PC-3 (cell line): Measurements from ENCODE around the gene BCAS1. TPM values are rescaled to one million over a fixed set of nuclear protein-coding genes. Genes with fewer than 3 reads are reported as not detected.

ENCODE experiments used
- ATAC-seq: fragments of 200-7000 bp; cut with Tn5 transposase; 2 replicates; pipeline ENCODE4 v1.9.1; 2020; ENCODE audit warnings: mild to moderate bottlenecking, moderate library complexity
- BruUV-seq: library from RNA; stranded (reverse); fragments of 400-500 nt; replicated peaks from 2 replicates; lab custom pipeline; 2021; lab: Mats Ljungman, UMichigan
- CTCF ChIA-PET: fragments of 300-600 bp; sonication (Branson Sonifier 250); formaldehyde crosslinking; loops from one replicate; lab custom pipeline; 2022; ENCODE audit warnings: antibody characterized with exemption; lab: Charles Lee
- POLR2A ChIA-PET: fragments of 300-600 bp; sonication (Branson Sonifier 250); formaldehyde crosslinking; loops from one replicate; lab custom pipeline; 2022; ENCODE audit warnings: antibody characterized with exemption; ENCODE audit not compliant: unreplicated experiment; lab: Charles Lee
- DNase-seq: peaks from one replicate; pipeline ENCODE4 v3.0.0-alpha.2; 2015
- H2AFZ ChIP-seq: fragments of 300-600 bp; sonication (generic); 2 replicates; pipeline ENCODE4 v1.6.0; 2016; ENCODE audit warnings: antibody characterized with exemption, low read length
- H3F3A ChIP-seq: fragments of 300-600 bp; sonication (generic); one replicate; pipeline ENCODE4 v1.6.0; 2017; ENCODE audit warnings: antibody characterized with exemption, low read length, control low read depth, mild to moderate bottlenecking; ENCODE audit not compliant: unreplicated experiment
- H3K27ac ChIP-seq: fragments of 300-600 bp; sonication (generic); 2 replicates; pipeline ENCODE4 v1.5.1; 2016; ENCODE audit warnings: mild to moderate bottlenecking, low read length
- H3K27me3 ChIP-seq: fragments of 300-600 bp; sonication (generic); 2 replicates; pipeline ENCODE4 v1.6.1; 2016; ENCODE audit warnings: low read length, mixed read lengths
- H3K36me3 ChIP-seq: fragments of 300-600 bp; sonication (generic); 2 replicates; pipeline ENCODE4 v1.6.1; 2016; ENCODE audit warnings: low read depth, mixed run types, low read length, mixed read lengths
- H3K4me1 ChIP-seq: fragments of 300-600 bp; sonication (generic); 2 replicates; pipeline ENCODE4 v1.5.1; 2016; ENCODE audit warnings: low read length; ENCODE audit not compliant: insufficient read depth
- H3K4me2 ChIP-seq: fragments of 300-600 bp; sonication (generic); 2 replicates; pipeline ENCODE4 v1.6.0; 2016; ENCODE audit warnings: low read length
- H3K4me3 ChIP-seq: fragments of 300-600 bp; sonication (generic); 2 replicates; pipeline ENCODE4 v1.5.1; 2016; ENCODE audit warnings: mild to moderate bottlenecking, low read length, mixed read lengths
- H3K79me2 ChIP-seq: fragments of 300-600 bp; sonication (generic); 2 replicates; pipeline ENCODE4 v1.6.1; 2017; ENCODE audit warnings: low read length, mixed read lengths
- H3K9ac ChIP-seq: fragments of 300-600 bp; sonication (generic); 2 replicates; pipeline ENCODE4 v1.6.0; 2016; ENCODE audit warnings: mild to moderate bottlenecking, low read length
- H3K9me2 ChIP-seq: fragments of 300-600 bp; sonication (generic); replicated peaks from 2 replicates; pipeline ENCODE4 v1.6.1; 2016; ENCODE audit warnings: mixed run types, low read length, mixed read lengths
- H3K9me3 ChIP-seq: fragments of 300-600 bp; sonication (generic); 2 replicates; pipeline ENCODE4 v1.6.1; 2016; ENCODE audit warnings: low read length, mixed read lengths
- H4K20me1 ChIP-seq: fragments of 300-600 bp; sonication (generic); 2 replicates; pipeline ENCODE4 v1.6.1; 2016; ENCODE audit warnings: low read length, mixed read lengths
- EZH2 ChIP-seq: fragments of 300-600 bp; sonication (generic); IDR thresholded peaks from one replicate; pipeline ENCODE4 v1.6.1; 2017; ENCODE audit warnings: antibody characterized with exemption, mild to moderate bottlenecking, low read length; ENCODE audit not compliant: unreplicated experiment
- EZH2phosphoT487 ChIP-seq: fragments of 300-600 bp; sonication (generic); IDR thresholded peaks from 2 replicates; pipeline ENCODE4 v1.6.1; 2018; ENCODE audit warnings: mild to moderate bottlenecking, antibody characterized with exemption, low read length, borderline replicate concordance
- intact Hi-C: fragments of 100-400 bp; cut with micrococcal nuclease; formaldehyde crosslinking; loops from 2 replicates; pipeline ENCODE4 v1.9.0; 2023
- total RNA-seq: library from RNA; depleted of rRNA; stranded (reverse); fragments of >200 nt; gene quantifications from 2 replicates; pipeline ENCODE4 v1.2.3, GENCODE V29; 2014
- TF ChIP-seq, protein P1 (sequence below): fragments of 300-600 bp; sonication (generic); conservative IDR thresholded peaks from 2 replicates; pipeline ENCODE4 v1.5.1; 2017; ENCODE audit warnings: antibody characterized with exemption, low read depth, mild to moderate bottlenecking, low read length

The BCAS1 gene
- total RNA-seq, 1 experiment from 2014 or later = 0.18 TPM

DNA sequence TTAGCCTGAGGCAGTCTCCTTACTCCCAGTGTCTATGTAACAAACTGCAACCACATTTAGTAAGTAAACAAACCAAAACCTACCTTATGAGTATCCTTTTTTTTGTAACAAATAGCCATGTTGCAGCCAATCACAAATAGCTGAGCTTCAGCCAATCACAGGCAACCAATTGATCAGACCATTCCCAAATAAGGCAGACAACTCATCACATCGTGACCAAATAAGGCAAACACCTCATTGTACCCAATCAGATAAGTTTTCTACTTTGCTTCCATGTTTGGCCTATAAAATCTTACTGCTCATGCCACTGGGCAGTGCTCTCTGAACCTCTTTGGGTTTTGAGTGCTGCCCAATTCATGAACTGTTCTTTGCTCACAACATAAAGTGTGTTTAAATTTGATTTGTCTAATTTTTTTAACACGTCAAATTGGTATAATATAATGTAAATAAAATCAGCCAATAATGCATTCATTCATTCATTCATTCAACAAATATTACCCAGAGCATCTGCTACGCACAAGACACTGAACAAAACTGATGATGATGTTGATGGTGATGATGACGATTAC is 117.8 kb downstream of the BCAS1 start:
- Histone ChIP-seq H2AFZ (no peak overlapping the region), H3K4me1 (peaks cover 18% of the 10 kb centered on the region), H3K36me3 (no peaks in the 10 kb centered on the region), H4K20me1 (no peaks in the 10 kb centered on the region), H3K9me2 (no peaks in the 10 kb centered on the region), H3K9ac (no peak overlapping the region), H3K9me3 (peaks cover 6% of the 10 kb centered on the region; the same call in 1 of the 2 replicates), H3K79me2 (no peaks in the 10 kb centered on the region), H3K27me3 (no peaks in the 10 kb centered on the region), H3K4me2 (no peak overlapping the region), H3K4me3 (no peak overlapping the region), H3F3A (no peaks in the 10 kb centered on the region), H3K27ac (no peak overlapping the region)
- ChIA-PET POLR2A (no interaction called here), CTCF (no interaction called here)
- TF ChIP-seq EZH2phosphoT487 = no peak
- TF ChIP-seq EZH2 = no peak
- TF ChIP-seq, protein P1, sequence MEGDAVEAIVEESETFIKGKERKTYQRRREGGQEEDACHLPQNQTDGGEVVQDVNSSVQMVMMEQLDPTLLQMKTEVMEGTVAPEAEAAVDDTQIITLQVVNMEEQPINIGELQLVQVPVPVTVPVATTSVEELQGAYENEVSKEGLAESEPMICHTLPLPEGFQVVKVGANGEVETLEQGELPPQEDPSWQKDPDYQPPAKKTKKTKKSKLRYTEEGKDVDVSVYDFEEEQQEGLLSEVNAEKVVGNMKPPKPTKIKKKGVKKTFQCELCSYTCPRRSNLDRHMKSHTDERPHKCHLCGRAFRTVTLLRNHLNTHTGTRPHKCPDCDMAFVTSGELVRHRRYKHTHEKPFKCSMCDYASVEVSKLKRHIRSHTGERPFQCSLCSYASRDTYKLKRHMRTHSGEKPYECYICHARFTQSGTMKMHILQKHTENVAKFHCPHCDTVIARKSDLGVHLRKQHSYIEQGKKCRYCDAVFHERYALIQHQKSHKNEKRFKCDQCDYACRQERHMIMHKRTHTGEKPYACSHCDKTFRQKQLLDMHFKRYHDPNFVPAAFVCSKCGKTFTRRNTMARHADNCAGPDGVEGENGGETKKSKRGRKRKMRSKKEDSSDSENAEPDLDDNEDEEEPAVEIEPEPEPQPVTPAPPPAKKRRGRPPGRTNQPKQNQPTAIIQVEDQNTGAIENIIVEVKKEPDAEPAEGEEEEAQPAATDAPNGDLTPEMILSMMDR = no peak
- ATAC-seq (no peak), DNase-seq (peak; percentile 34)
- intact Hi-C loops = no loop called here
- no TSS peak for BruUV-seq

DNA sequence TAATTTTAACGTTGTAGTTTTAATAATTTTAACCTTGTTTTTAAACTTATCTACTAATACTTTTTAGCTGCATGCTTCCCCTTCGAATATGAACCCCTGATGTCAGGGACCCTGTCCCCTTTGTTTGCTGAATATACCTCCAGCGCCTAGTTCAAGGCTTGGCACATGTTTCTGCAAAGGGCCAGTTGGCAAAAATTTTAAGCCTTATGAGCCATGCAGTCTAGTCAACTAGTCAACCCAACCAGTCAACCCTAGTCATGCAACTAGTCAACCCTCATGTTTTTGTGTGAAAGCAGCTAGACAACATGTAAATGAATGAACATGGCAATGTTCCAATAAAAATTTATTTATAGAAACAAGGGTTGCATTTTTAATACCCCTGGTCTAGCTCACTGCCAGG is 119.8 kb downstream of the BCAS1 start:
- POLR2A ChIA-PET = no interaction called here
- intact Hi-C loops = no loop called here
- Histone ChIP-seq H3K4me2 (no peak overlapping the region), H4K20me1 (no peaks in the 10 kb centered on the region), H3F3A (no peaks in the 10 kb centered on the region), H3K9me3 (peaks cover 6% of the 10 kb centered on the region; the same call in 1 of the 2 replicates), H3K9me2 (no peaks in the 10 kb centered on the region), H3K79me2 (no peaks in the 10 kb centered on the region), H3K9ac (no peak overlapping the region), H3K36me3 (no peaks in the 10 kb centered on the region), H3K27me3 (no peaks in the 10 kb centered on the region), H3K4me1 (peaks cover 18% of the 10 kb centered on the region), H2AFZ (no peak overlapping the region), H3K4me3 (no peak overlapping the region), H3K27ac (no peak overlapping the region)
- ATAC-seq (no peak), DNase-seq (no peak)
- CTCF ChIA-PET = interaction anchor here (0.5 kb wide), 1 partner anchor 11 kb away, joined by 4 read pairs; no protein-coding TSS in a partner anchor
- BruUV-seq = no TSS peak
- TF ChIP-seq EZH2 (no peak), EZH2phosphoT487 (no peak)
- TF ChIP-seq, protein P1 = no peak

DNA sequence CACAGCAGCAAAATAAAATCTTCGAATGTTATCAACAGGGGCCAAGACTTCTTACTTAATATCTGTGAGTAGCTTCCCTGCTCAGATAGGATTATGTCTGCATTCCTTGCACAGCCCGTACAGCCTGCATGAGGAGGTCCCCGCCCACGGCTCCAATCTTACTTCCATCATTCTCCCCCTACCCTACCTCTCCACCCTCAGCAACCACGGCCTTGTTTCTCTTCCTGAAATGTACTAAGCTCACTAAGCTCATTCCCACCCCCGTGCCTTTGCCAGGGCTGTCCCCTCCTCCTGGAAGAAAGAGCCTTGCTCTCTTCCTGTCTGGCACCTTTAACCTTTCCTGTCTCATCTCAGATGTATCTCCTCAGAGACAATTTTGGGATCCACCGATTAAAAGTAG is 120.4 kb downstream of the BCAS1 start:
- Histone ChIP-seq H3K79me2 (no peaks in the 10 kb centered on the region), H3F3A (no peaks in the 10 kb centered on the region), H3K9ac (no peak overlapping the region; the same call in 1 of the 2 replicates), H3K27ac (peak overlapping the region; percentile 60), H3K36me3 (no peaks in the 10 kb centered on the region), H2AFZ (peak overlapping the region; percentile 54; the same call in 1 of the 2 replicates), H4K20me1 (no peaks in the 10 kb centered on the region), H3K4me1 (peaks cover 18% of the 10 kb centered on the region), H3K9me3 (peaks cover 6% of the 10 kb centered on the region; the same call in 1 of the 2 replicates), H3K9me2 (no peaks in the 10 kb centered on the region), H3K4me3 (no peak overlapping the region), H3K4me2 (no peak overlapping the region), H3K27me3 (no peaks in the 10 kb centered on the region)
- no TSS peak for BruUV-seq
- ATAC-seq (no peak), DNase-seq (no peak)
- intact Hi-C loops = no loop called here
- ChIA-PET POLR2A (no interaction called here), CTCF (interaction anchor here (0.8 kb wide), 1 partner anchor 250 kb away, joined by 4 read pairs; no protein-coding TSS in a partner anchor)
- TF ChIP-seq, protein P1 = no peak
- no peak for TF ChIP-seq EZH2phosphoT487
- no peak for TF ChIP-seq EZH2
